B cell (primary cell): ENCODE results near the gene CAMTA2. TPM values are rescaled to one million over a fixed set of nuclear protein-coding genes. Genes with fewer than 3 reads are reported as not detected.
A peak's percentile ranks its signal among the peaks of the same experiment; 100 is the strongest.

Source experiments
- ATAC-seq: fragments of 200-7000 bp; cut with Tn5 transposase; one replicate; pipeline ENCODE4 v1.10.0; 2021; ENCODE audit warnings: low read depth, mild to moderate bottlenecking, moderate number of reproducible peaks, moderate library complexity
- CTCF ChIA-PET: fragments of 350-600 bp; sonication (Branson Sonifier 250); formaldehyde crosslinking; loops from one replicate; lab custom pipeline; 2021; ENCODE audit warnings: antibody characterized with exemption, inconsistent platforms; lab: Charles Lee
- POLR2A ChIA-PET: fragments of 350-600 bp; sonication (Branson Sonifier 250); formaldehyde crosslinking; loops from one replicate; lab custom pipeline; 2021; ENCODE audit warnings: antibody characterized with exemption; lab: Charles Lee
- DNase-seq: peaks from one replicate; pipeline ENCODE4 v3.0.0; 2013
- H2AFZ ChIP-seq: 2 replicates; pipeline ENCODE4 v1.6.1; 2012; ENCODE audit warnings: mild to moderate bottlenecking, low read depth, low read length; ENCODE audit not compliant: insufficient read depth, poor library complexity, severe bottlenecking
- H3K27ac ChIP-seq, 2 donors: 1 replicate in 1 of 2; 2 replicates in 1 of 2; pipeline ENCODE4 v1.5.1; 2012 to 2013; ENCODE audit warnings: low read length in 2 of 2, mild to moderate bottlenecking in 2 of 2, moderate library complexity in 1 of 2
- H3K27me3 ChIP-seq, 4 experiments: fragments of 200-600 bp in 1 of 4; sonication (generic) in 1 of 4; replicated peaks in 1 of 4; 1 replicate in 2 of 4; 2 replicates in 2 of 4; pipeline versions ENCODE4 v1.6.1 to v1.7.0; 2013 to 2016; ENCODE audit warnings: low read length in 3 of 4, mild to moderate bottlenecking in 2 of 4, mixed read lengths in 1 of 4, moderate library complexity in 1 of 4; ENCODE audit not compliant: insufficient read depth in 4 of 4, control insufficient read depth in 3 of 4; ENCODE audit errors: control extremely low read depth in 1 of 4
- H3K36me3 ChIP-seq, 2 experiments: replicated peaks in 1 of 2; 1 replicate in 1 of 2; 2 replicates in 1 of 2; pipeline versions ENCODE4 v1.6.1 to v1.7.1; 2013; ENCODE audit warnings: low read length in 1 of 2; ENCODE audit not compliant: insufficient read depth in 2 of 2, control insufficient read depth in 1 of 2; ENCODE audit errors: control extremely low read depth in 1 of 2, extremely low read depth in 1 of 2
- H3K4me1 ChIP-seq, 2 donors: fragments of 200-600 bp in 1 of 2; sonication (generic) in 1 of 2; 1 replicate in 1 of 2; 2 replicates in 1 of 2; pipeline versions ENCODE4 v1.5.1 to v1.6.1; 2013 to 2017; ENCODE audit warnings: low read length in 2 of 2; ENCODE audit not compliant: control insufficient read depth in 2 of 2, insufficient read depth in 2 of 2
- H3K4me2 ChIP-seq: replicated peaks from 2 replicates; pipeline ENCODE3; 2012; ENCODE audit warnings: mild to moderate bottlenecking, low read depth, low read length; ENCODE audit not compliant: poor library complexity, severe bottlenecking
- H3K4me3 ChIP-seq, 5 experiments: fragments of 200-600 bp in 1 of 5; sonication (generic) in 1 of 5; 1 replicate in 3 of 5; 2 replicates in 2 of 5; pipeline versions ENCODE4 v1.5.1 to v1.7.0; 2011 to 2016; ENCODE audit warnings: low read length in 4 of 5, mild to moderate bottlenecking in 4 of 5, low read depth in 2 of 5, control low read depth in 1 of 5, moderate library complexity in 1 of 5; ENCODE audit not compliant: insufficient read depth in 1 of 5; ENCODE audit errors: control extremely low read depth in 1 of 5, extremely low read depth in 1 of 5
- H3K79me2 ChIP-seq: fragments of 200-600 bp; sonication (generic); one replicate; pipeline ENCODE4 v1.6.0; 2016; ENCODE audit warnings: low read length; ENCODE audit not compliant: control insufficient read depth, insufficient read depth
- H3K9ac ChIP-seq: fragments of 200-600 bp; sonication (generic); 2 replicates; pipeline ENCODE4 v1.6.1; 2017; ENCODE audit warnings: mild to moderate bottlenecking, low read length, moderate library complexity
- H3K9me3 ChIP-seq, 3 donors: one replicate each; pipeline versions ENCODE4 v1.6.1 to v1.7.1; 2013; ENCODE audit warnings: low read length in 2 of 3; ENCODE audit not compliant: control insufficient read depth in 2 of 3, insufficient read depth in 1 of 3; ENCODE audit errors: control extremely low read depth in 1 of 3
- H4K20me1 ChIP-seq: 2 replicates; pipeline ENCODE4 v1.6.0; 2012; ENCODE audit warnings: mild to moderate bottlenecking, low read length; ENCODE audit not compliant: insufficient read depth, control insufficient read depth, poor library complexity, severe bottlenecking
- H3K27ac Mint-ChIP-seq: one replicate; pipeline ENCODE4 v1.8.0; 2021; ENCODE audit warnings: mixed read lengths
- H3K27me3 Mint-ChIP-seq: one replicate; pipeline ENCODE4 v1.8.0; 2021; ENCODE audit warnings: mixed read lengths
- H3K4me1 Mint-ChIP-seq: one replicate; pipeline ENCODE4 v1.8.0; 2021; ENCODE audit warnings: mixed read lengths
- H3K4me3 Mint-ChIP-seq: one replicate; pipeline ENCODE4 v1.8.0; 2021; ENCODE audit warnings: mixed read lengths
- H3K9me3 Mint-ChIP-seq: one replicate; pipeline ENCODE4 v1.8.0; 2022; ENCODE audit warnings: mixed read lengths; ENCODE audit not compliant: insufficient read depth
- CTCF ChIP-seq: fragments of 200-600 bp; IDR thresholded peaks from one replicate; pipeline ENCODE4 v1.8.0; 2022; ENCODE audit warnings: antibody characterized with exemption, mild to moderate bottlenecking
- EZH2 ChIP-seq: IDR thresholded peaks from 2 replicates; pipeline ENCODE4 v1.6.1; 2012; ENCODE audit warnings: borderline replicate concordance, low read depth, mild to moderate bottlenecking, moderate library complexity, low read length; ENCODE audit not compliant: insufficient read depth, poor library complexity, severe bottlenecking
- WGBS: methylation state at CpG from one replicate; pipeline ENCODE4 v1.1.5; 2013; ENCODE audit warnings: missing lambda C conversion rate; ENCODE audit not compliant: insufficient coverage; 5-methylcytosine and 5-hydroxymethylcytosine counted together
- intact Hi-C: fragments of 100-400 bp; cut with micrococcal nuclease; formaldehyde crosslinking; loops from one replicate; pipeline ENCODE4 v1.10.0; 2022
- polyA plus RNA-seq: library from polyadenylated mRNA; depleted of rRNA; stranded (reverse); fragments of >200 nt; gene quantifications from 2 replicates; pipeline ENCODE4 v1.2.3, GENCODE V29; 2012
- total RNA-seq, 2 donors: library from RNA; stranded (reverse); fragments of 120-200 nt in 1 of 2; gene quantifications; 1 replicate in 1 of 2; 2 replicates in 1 of 2; pipeline versions ENCODE4 v1.2.3 to v1.2.4, GENCODE V29; 2013 to 2022

The CAMTA2 gene
- total and polyA plus RNA-seq, 2 donors (not counting 1 experiment from before 2014, with no cell fraction given) = 48.3 to 57.9 TPM

- ATAC-seq (peak; percentile 84), DNase-seq (peak; percentile 99)
- peaks cover 58% of the 10 kb centered on the region for H3K4me1 Mint-ChIP-seq
- intact Hi-C loops = loop anchor here (1.0 to 10.0 kb wide), 7 partner anchors 8 to 305 kb away; partner anchors contain the start of genes INCA1, KIF1C, PFN1 and PLD2
- Histone ChIP-seq H3K4me3 (peak within 1 kb of the TSS; percentile 83 to 100 (median 86)), H4K20me1 (peaks cover 11% of the 10 kb centered on the region), H3K36me3 (peaks cover 0 to 43% of the 10 kb centered on the region in 2 experiments), H3K9ac (peak within 1 kb of the TSS; percentile 86), H3K4me1 (peaks cover 50 to 58% of the 10 kb centered on the region in 2 donors), H2AFZ (peak within 1 kb of the TSS; percentile 78), H3K4me2 (peak within 1 kb of the TSS; percentile 99), H3K27ac (peak within 1 kb of the TSS; percentile 84 to 87), H3K27me3 (no peaks in the 10 kb centered on the region), H3K79me2 (peaks cover 47% of the 10 kb centered on the region), H3K9me3 (no peaks in the 10 kb centered on the region)
- H3K27ac Mint-ChIP-seq = peak within 1 kb of the TSS; percentile 95
- no peaks in the 10 kb centered on the region for H3K27me3 Mint-ChIP-seq
- CTCF ChIA-PET = interaction anchor here (0.5 to 3.1 kb wide), 18 partner anchors 9 to 184 kb away, joined by 3 to 24 read pairs (median 6); partner anchors contain the start of genes CAMTA2, CHRNE, INCA1 and KIF1C
- TF ChIP-seq CTCF (no peak), EZH2 (no peak)
- H3K4me3 Mint-ChIP-seq = peak within 1 kb of the TSS; percentile 89
- under 1% methylated on average over 70 of the region's 72 CpGs for WGBS
- POLR2A ChIA-PET = interaction anchor here (0.6 to 2.6 kb wide), 16 partner anchors 9 to 796 kb away, joined by 3 to 38 read pairs (median 4); partner anchors contain the start of genes ARRB2, C17orf107, CAMTA2 and CHRNE
- no peaks in the 10 kb centered on the region for H3K9me3 Mint-ChIP-seq
These were observed 47.5 kb downstream of the CAMTA2 start, which contains the start of the genes RNF167 and SLC25A11 for GRCh38 chr17:4939796-4940554. RNF167 (plus strand) TSS chr17:4940268; CDS start chr17:4940910, 642 bp downstream. SLC25A11 (minus strand) TSS chr17:4940046; CDS start chr17:4939910, 136 bp downstream.
